Measurements from ENCODE around the gene EDIL3. TPM values are rescaled to one million over a fixed set of nuclear protein-coding genes. Genes with fewer than 3 reads are reported as not detected.

Gene EDIL3
- total RNA-seq, 2 donors from 2014 or later: 4.6 to 5.5 TPM

DNA sequence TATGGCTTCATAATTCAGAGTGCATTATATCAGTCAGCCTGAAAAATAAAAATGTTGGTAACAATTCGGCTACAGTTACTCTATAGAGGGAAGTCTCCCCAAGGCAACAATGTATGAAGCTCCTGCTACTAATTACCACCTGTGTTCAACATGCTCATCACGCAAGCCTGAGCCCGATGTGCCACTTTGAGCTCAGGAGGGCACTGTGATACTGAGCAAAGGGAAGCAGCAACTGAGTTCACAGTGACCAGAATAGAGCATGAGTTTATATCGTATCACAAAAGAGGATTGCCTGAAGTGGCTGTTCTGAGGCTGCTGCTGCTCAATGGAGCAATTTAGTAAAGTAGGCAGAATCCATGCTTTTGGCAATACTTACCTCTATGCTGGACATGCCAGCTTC lies 462.0 kb downstream of the EDIL3 start:
- Histone ChIP-seq H3K4me1 (replicated peaks) (no peaks in the 10 kb centered on the region), H3K9me3 (no peaks in the 10 kb centered on the region), H3K27ac (no peak overlapping the region), H3K36me3 (no peaks in the 10 kb centered on the region), H3K27me3 (replicated peaks; ENCODE audit: insufficient read depth) (no peaks in the 10 kb centered on the region), H3K4me3 (no peak overlapping the region)
- 78% methylated on average over 4 of the region's 4 CpGs for WGBS
- no peak for DNase-seq (ENCODE audit: low spot score)
- intact Hi-C loops (cut with DNase I): no loop called here
- TF ChIP-seq POLR2AphosphoS5 (IDR thresholded peaks at IDR 0.05) (no peak), POLR2A (IDR thresholded peaks at IDR 0.05) (no peak)
- TF ChIP-seq, protein P1, sequence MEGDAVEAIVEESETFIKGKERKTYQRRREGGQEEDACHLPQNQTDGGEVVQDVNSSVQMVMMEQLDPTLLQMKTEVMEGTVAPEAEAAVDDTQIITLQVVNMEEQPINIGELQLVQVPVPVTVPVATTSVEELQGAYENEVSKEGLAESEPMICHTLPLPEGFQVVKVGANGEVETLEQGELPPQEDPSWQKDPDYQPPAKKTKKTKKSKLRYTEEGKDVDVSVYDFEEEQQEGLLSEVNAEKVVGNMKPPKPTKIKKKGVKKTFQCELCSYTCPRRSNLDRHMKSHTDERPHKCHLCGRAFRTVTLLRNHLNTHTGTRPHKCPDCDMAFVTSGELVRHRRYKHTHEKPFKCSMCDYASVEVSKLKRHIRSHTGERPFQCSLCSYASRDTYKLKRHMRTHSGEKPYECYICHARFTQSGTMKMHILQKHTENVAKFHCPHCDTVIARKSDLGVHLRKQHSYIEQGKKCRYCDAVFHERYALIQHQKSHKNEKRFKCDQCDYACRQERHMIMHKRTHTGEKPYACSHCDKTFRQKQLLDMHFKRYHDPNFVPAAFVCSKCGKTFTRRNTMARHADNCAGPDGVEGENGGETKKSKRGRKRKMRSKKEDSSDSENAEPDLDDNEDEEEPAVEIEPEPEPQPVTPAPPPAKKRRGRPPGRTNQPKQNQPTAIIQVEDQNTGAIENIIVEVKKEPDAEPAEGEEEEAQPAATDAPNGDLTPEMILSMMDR (IDR thresholded peaks at IDR 0.05): no peak

DNA sequence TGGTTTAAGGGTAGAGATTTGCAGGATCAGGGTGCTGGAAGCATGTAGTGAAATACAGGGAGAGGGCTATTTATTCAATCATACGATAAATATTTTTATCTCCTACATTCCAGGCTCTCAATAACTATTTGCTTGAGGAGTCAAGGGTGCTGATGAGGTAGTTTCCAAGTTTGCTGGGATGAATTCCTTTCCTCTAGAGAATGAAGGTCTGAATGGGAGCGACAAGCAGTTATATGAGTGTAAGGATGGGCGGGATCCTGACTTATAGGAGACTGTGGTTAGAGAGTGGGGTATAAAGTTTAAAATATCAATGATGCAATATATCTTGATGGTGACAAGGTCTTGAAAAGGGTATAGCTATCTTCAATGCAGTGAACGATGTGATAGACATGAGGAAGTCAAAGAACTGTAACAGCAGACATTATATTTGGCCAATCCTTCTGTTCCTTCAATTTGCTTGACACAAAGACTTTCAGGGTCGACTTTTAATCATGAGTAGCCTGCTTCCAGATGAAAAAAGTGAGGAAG lies 462.9 kb downstream of the EDIL3 start:
- no peak for TF ChIP-seq POLR2AphosphoS5 (IDR thresholded peaks at IDR 0.05)
- no peak for TF ChIP-seq POLR2A (IDR thresholded peaks at IDR 0.05)
- TF ChIP-seq, protein P1 (IDR thresholded peaks at IDR 0.05): no peak
- Histone ChIP-seq H3K4me1 (replicated peaks) (no peaks in the 10 kb centered on the region), H3K27ac (no peak overlapping the region), H3K9me3 (no peaks in the 10 kb centered on the region), H3K36me3 (no peaks in the 10 kb centered on the region), H3K4me3 (no peak overlapping the region), H3K27me3 (replicated peaks; ENCODE audit: insufficient read depth) (no peaks in the 10 kb centered on the region)
- WGBS: 81% methylated on average over 5 of the region's 5 CpGs
- intact Hi-C loops (cut with DNase I): no loop called here
- DNase-seq (ENCODE audit: low spot score): no peak

DNA sequence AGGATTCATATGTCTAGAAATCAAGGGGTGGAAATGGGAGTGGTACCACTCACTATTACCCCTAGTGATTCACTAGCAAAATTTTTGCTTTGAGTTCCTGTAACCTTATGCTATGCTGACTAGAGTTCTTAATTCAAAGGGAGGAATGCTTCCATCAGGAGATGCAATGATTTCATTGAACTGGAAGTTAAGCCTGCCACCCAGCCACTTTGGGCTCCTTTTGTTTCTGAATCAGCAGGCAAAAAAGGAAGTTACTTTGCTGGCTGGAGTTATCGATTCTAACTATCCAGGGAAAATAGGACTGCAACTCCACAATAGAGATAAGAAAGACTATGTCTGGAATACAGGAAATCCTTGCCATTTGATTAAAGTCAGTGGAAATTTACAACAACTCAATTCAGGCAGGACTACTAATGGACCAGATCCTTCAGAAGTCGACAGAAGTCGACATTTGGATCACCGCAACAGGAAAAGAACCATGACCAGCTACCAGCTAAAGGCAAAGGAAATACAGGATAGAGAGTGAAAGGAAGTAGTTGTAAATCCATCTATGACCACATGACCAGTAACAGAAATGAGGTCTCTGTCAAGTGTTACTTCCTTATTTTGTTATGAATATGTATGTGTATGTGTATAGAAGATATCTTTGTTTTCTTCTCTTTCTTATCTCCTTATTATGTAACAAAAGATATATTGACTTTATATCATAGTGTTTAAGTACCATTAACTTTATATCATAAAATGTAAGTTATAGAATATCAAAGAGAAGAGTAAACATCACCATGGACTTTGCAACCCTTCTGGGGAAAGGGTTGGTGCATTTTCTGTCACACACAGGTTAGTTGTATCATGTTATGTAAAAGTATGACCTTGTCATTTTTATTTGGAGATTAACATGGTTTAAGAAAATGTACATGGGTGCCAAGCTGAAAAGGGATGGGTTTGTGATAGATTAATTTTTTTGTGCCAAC lies 465.3 kb downstream of the EDIL3 start:
- 80% methylated on average over 4 of the region's 4 CpGs for WGBS

DNA sequence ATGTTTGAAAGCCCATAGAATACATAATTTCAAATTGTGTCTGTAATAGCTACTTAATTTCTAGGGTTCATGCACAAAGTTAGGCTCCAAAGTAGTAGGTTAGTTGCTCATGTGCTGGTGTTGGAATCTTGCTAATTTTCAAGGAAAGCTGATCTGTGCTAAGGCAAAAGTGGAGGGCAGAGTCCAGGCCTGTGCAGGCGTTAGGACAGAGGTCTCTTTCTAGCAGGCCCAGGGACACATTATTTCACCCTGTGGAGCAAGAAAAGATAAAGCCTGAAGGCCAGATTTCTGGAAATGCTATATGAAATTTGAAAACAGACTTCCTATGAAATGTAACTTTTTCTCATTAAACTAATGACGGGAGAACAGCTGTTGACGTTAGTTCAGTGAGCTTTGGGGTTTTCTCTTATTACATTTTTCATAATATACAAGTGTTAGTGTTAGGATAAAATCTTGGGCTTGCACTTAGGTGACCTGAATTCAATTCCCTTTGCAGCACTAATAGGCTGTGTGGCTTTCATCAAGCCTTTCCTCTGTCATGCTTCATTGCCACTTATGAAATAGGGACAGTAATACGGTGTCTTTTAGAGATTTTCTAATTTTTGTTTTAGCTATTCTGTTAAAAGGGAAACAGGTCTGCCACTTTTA lies 467.3 kb downstream of the EDIL3 start:
- Histone ChIP-seq H3K36me3 (no peaks in the 10 kb centered on the region), H3K4me1 (replicated peaks) (no peaks in the 10 kb centered on the region), H3K4me3 (no peak overlapping the region), H3K27ac (no peak overlapping the region), H3K9me3 (no peaks in the 10 kb centered on the region), H3K27me3 (replicated peaks; ENCODE audit: insufficient read depth) (no peaks in the 10 kb centered on the region)
- intact Hi-C loops (cut with DNase I): no loop called here
- no peak for DNase-seq (ENCODE audit: low spot score)
- WGBS: 75% methylated on average over 4 of the region's 4 CpGs
- no peak for TF ChIP-seq POLR2A (IDR thresholded peaks at IDR 0.05)
- no peak for TF ChIP-seq POLR2AphosphoS5 (IDR thresholded peaks at IDR 0.05)
- TF ChIP-seq, protein P1 (IDR thresholded peaks at IDR 0.05): no peak

More for the DNA sequence above, 465.3 kb downstream of the EDIL3 start:
- H3K27me3 ChIP-seq (replicated peaks; ENCODE audit: insufficient read depth): no peaks in the 10 kb centered on the region
- TF ChIP-seq, protein P1 (IDR thresholded peaks at IDR 0.05): no peak
- TF ChIP-seq POLR2AphosphoS5 (IDR thresholded peaks at IDR 0.05) (no peak), POLR2A (IDR thresholded peaks at IDR 0.05) (no peak)
- intact Hi-C loops (cut with DNase I): no loop called here
- no peaks in the 10 kb centered on the region for H3K4me1 ChIP-seq (replicated peaks)
- no peaks in the 10 kb centered on the region for H3K36me3 ChIP-seq
- no peak overlapping the region for H3K4me3 ChIP-seq
- no peak overlapping the region for H3K27ac ChIP-seq
- H3K9me3 ChIP-seq: no peaks in the 10 kb centered on the region
- DNase-seq (ENCODE audit: low spot score): no peak

Data from prostate gland (tissue), 2 donors.